ENCODE results near the gene HEXIM2. TPM values are rescaled to one million over a fixed set of nuclear protein-coding genes. Genes with fewer than 3 reads are reported as not detected.

Gene HEXIM2
- total RNA-seq, 2 donors from 2014 or later = 7.1 to 27.0 TPM

DNA sequence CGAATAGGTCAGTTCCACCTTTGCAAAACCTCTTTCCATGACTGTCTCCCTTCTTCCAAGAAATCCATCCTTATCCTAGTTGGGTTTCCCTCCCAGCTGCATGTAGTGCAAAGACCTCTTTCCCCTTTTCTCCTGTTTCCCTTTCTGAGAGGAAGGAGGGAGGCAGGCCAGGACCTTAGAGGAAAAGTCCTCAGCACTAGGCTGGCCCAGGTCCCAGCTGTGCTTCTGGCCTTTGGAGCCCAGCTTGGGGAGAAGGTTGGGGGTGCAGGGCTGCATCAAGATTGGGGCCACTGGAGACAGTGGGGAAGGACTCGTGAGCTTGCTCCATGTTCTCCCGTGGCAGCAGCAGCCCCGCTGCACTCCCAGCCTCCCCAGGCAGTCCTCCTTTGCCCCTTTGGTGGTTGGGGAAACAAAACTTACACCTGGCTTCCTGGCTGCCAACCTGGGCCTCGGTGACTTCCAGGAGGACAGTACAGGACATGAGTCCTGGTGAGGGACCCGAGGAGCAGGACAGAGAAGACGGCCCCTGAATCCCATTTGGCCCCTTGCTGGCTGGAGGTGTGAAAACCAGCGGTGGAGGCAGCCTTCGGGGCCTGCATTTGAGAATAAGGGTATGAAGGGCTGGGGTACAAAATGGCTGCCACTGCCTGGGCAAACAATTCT lies 481 bp downstream of the HEXIM2 start:
- no peaks in the 10 kb centered on the region for H3K9me3 ChIP-seq
- DNase-seq (ENCODE audit: low spot score) = no peak
- H3K27ac ChIP-seq = peak overlapping the region; percentile 41 to 100
- TF ChIP-seq, protein P1, sequence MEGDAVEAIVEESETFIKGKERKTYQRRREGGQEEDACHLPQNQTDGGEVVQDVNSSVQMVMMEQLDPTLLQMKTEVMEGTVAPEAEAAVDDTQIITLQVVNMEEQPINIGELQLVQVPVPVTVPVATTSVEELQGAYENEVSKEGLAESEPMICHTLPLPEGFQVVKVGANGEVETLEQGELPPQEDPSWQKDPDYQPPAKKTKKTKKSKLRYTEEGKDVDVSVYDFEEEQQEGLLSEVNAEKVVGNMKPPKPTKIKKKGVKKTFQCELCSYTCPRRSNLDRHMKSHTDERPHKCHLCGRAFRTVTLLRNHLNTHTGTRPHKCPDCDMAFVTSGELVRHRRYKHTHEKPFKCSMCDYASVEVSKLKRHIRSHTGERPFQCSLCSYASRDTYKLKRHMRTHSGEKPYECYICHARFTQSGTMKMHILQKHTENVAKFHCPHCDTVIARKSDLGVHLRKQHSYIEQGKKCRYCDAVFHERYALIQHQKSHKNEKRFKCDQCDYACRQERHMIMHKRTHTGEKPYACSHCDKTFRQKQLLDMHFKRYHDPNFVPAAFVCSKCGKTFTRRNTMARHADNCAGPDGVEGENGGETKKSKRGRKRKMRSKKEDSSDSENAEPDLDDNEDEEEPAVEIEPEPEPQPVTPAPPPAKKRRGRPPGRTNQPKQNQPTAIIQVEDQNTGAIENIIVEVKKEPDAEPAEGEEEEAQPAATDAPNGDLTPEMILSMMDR (IDR thresholded peaks at IDR 0.05) = peak in 1 of 4 experiments; percentile 3
- no peak for TF ChIP-seq POLR2AphosphoS5 (IDR thresholded peaks at IDR 0.05)
- no peak for TF ChIP-seq POLR2A (IDR thresholded peaks at IDR 0.05)
- H3K4me1 ChIP-seq (replicated peaks) = peaks cover 12% of the 10 kb centered on the region
- intact Hi-C loops (cut with DNase I) = no loop called here
- H3K4me3 ChIP-seq = peak overlapping the region in 1 of 2 donors; percentile 88
- H3K27me3 ChIP-seq (replicated peaks; ENCODE audit: insufficient read depth) = no peaks in the 10 kb centered on the region
- no peaks in the 10 kb centered on the region for H3K36me3 ChIP-seq
- 56% methylated on average over 9 of the region's 9 CpGs for WGBS

DNA sequence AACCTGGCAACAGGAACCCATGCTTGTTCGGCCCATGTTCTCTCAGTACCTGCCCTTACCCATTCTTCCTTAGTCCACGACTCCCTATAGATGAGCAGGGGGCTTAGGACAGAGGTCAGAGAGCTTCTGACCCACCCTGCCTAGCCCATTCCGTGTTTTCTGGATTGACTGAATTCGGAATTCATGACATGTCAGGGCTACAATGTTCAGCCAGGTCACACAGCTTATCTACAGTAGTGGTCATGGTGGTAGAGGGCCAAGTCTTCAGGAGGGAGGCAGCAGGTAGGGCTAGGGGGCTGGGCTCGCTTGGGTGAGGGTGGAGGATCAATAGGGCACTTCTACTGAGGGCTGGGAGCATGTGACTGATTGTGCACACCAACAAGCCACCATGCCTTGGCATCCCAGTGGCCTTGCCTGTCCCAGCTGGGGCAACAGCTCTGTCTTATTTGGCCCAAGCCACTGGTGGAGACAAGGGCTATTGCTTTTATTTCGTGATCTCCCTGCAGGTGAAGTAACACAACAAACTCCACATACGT lies 3.1 kb downstream of the HEXIM2 start:
- Histone ChIP-seq H3K36me3 (no peaks in the 10 kb centered on the region), H3K4me1 (replicated peaks) (no peaks in the 10 kb centered on the region), H3K27ac (no peak overlapping the region), H3K4me3 (no peak overlapping the region), H3K9me3 (no peaks in the 10 kb centered on the region), H3K27me3 (replicated peaks; ENCODE audit: insufficient read depth) (no peaks in the 10 kb centered on the region)
- WGBS = 95% methylated on average over 7 of the region's 7 CpGs
- intact Hi-C loops (cut with DNase I) = no loop called here
- DNase-seq (ENCODE audit: low spot score) = no peak
- TF ChIP-seq, protein P1 (IDR thresholded peaks at IDR 0.05) = no peak
- TF ChIP-seq POLR2AphosphoS5 (IDR thresholded peaks at IDR 0.05) = no peak
- TF ChIP-seq POLR2A (IDR thresholded peaks at IDR 0.05) = no peak

DNA sequence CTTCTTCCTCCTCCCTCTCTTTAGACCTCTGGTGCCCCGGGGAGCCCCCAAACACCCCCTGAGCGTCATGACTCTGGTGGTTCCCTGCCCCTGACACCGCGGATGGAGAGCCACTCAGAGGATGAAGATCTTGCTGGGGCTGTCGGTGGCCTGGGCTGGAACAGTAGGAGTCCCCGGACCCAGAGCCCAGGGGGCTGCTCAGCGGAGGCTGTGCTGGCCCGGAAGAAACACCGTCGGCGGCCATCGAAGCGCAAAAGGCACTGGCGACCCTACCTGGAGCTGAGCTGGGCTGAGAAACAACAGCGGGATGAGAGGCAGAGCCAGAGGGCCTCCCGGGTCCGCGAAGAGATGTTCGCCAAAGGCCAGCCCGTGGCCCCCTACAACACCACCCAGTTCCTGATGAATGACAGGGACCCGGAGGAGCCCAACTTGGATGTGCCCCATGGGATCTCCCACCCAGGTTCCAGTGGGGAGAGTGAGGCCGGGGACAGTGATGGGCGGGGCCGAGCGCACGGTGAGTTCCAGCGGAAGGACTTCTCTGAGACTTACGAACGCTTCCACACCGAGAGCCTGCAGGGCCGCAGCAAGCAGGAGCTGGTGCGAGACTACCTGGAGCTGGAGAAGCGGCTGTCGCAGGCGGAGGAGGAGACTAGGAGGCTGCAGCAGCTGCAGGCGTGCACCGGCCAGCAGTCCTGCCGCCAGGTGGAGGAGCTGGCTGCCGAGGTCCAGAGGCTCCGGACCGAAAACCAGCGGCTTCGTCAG lies 7.5 kb downstream of the HEXIM2 start:
- WGBS = 84% methylated on average over 43 of the region's 43 CpGs
- peak overlapping the region; percentile 29 to 84 for H3K27ac ChIP-seq
- no peaks in the 10 kb centered on the region for H3K36me3 ChIP-seq
- H3K27me3 ChIP-seq (replicated peaks; ENCODE audit: insufficient read depth) = no peaks in the 10 kb centered on the region
- peaks cover 8% of the 10 kb centered on the region for H3K4me1 ChIP-seq (replicated peaks)
- no peaks in the 10 kb centered on the region for H3K9me3 ChIP-seq
- TF ChIP-seq, protein P1 (IDR thresholded peaks at IDR 0.05) = peak in 1 of 4 experiments; percentile 21
- no peak for TF ChIP-seq POLR2A (IDR thresholded peaks at IDR 0.05)
- H3K4me3 ChIP-seq = no peak overlapping the region
- no peak for DNase-seq (ENCODE audit: low spot score)
- intact Hi-C loops (cut with DNase I) = no loop called here

DNA sequence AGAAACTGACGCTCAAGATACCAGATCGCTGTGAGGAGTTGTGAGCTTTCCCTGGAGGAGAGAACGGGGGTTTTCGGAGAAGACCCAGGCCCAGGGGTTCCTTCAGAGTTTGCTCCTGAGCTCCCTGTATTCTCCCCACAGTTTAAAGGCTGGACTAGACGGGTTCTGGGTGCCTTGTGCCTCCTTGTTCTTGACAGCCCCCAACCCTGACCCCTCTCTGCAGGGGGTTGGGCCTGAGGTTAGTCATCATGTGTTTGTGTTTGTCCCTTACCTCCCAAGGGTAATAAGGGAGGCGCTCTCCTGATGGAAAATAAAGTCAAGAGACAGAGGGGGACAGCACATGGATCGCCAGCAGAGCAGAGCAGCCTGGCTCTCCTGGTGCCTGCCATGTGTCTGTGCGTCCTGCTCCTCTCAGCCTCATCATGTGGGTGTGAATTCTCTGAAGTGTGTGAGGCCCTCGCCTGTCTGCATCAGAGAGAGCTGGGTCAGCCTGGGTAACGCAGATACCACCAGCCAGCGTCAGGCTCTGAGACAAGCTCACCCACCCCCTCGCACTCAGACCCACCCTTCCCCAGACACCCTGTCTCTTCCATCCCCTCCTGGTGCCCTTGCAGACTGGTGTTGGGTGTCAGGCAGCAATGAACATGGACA lies 8.7 kb downstream of the HEXIM2 start:
- DNase-seq (ENCODE audit: low spot score) = no peak
- no peaks in the 10 kb centered on the region for H3K36me3 ChIP-seq
- H3K4me1 ChIP-seq (replicated peaks) = peaks cover 8% of the 10 kb centered on the region
- intact Hi-C loops (cut with DNase I) = no loop called here
- no peak for TF ChIP-seq POLR2A (IDR thresholded peaks at IDR 0.05)
- TF ChIP-seq POLR2AphosphoS5 (IDR thresholded peaks at IDR 0.05) = no peak
- TF ChIP-seq, protein P1 (IDR thresholded peaks at IDR 0.05) = no peak
- peak overlapping the region; percentile 82 to 84 for H3K27ac ChIP-seq
- H3K9me3 ChIP-seq = no peaks in the 10 kb centered on the region
- H3K4me3 ChIP-seq = no peak overlapping the region
- no peaks in the 10 kb centered on the region for H3K27me3 ChIP-seq (replicated peaks; ENCODE audit: insufficient read depth)
- WGBS = 66% methylated on average over 12 of the region's 12 CpGs
